A673 (cell line): ENCODE measurements around the gene ATP2B2. TPM values are rescaled to one million over a fixed set of nuclear protein-coding genes. Genes with fewer than 3 reads are reported as not detected.

Source experiments
- BruUV-seq: library from RNA; stranded (reverse); fragments of 400-500 nt; replicated peaks from 2 replicates; lab custom pipeline; 2021; lab: Mats Ljungman, UMichigan
- CTCF ChIA-PET: fragments of 300-600 bp; sonication (Branson Sonifier 250); formaldehyde crosslinking; loops from one replicate; lab custom pipeline; 2022; ENCODE audit warnings: antibody characterized with exemption; lab: Charles Lee
- POLR2A ChIA-PET: fragments of 300-600 bp; sonication (Branson Sonifier 250); formaldehyde crosslinking; loops from one replicate; lab custom pipeline; 2022; ENCODE audit warnings: antibody characterized with exemption; ENCODE audit not compliant: low non-redundant PET; lab: Charles Lee
- DNase-seq: peaks from one replicate; pipeline ENCODE4 v3.0.0-alpha.2; 2015; ENCODE audit warnings: low spot score
- H3K27ac ChIP-seq: fragments of 200-600 bp; sonication (generic); 2 replicates; pipeline ENCODE4 v1.5.1; 2016; ENCODE audit warnings: mixed run types, low read depth, mild to moderate bottlenecking, mixed read lengths, antibody characterized with exemption, low read length; ENCODE audit not compliant: poor library complexity, severe bottlenecking
- H3K27me3 ChIP-seq: fragments of 200-600 bp; sonication (generic); replicated peaks from 2 replicates; pipeline ENCODE4 v1.6.1; 2017; ENCODE audit warnings: mixed run types, low read depth, mild to moderate bottlenecking, mixed read lengths, antibody characterized with exemption, low read length; ENCODE audit not compliant: insufficient read depth, poor library complexity
- H3K36me3 ChIP-seq: fragments of 200-600 bp; sonication (generic); 2 replicates; pipeline ENCODE4 v1.6.1; 2016; ENCODE audit warnings: mixed run types, mild to moderate bottlenecking, mixed read lengths, antibody characterized with exemption, low read length; ENCODE audit not compliant: insufficient read depth, poor library complexity, severe bottlenecking
- H3K4me1 ChIP-seq: fragments of 200-600 bp; sonication (generic); 2 replicates; pipeline ENCODE4 v1.6.1; 2017; ENCODE audit warnings: mixed run types, mild to moderate bottlenecking, mixed read lengths, antibody characterized with exemption, low read length; ENCODE audit not compliant: insufficient read depth, poor library complexity, severe bottlenecking
- H3K4me3 ChIP-seq: fragments of 200-600 bp; sonication (generic); 2 replicates; pipeline ENCODE4 v1.5.1; 2016; ENCODE audit warnings: low read depth, mixed run types, mild to moderate bottlenecking, mixed read lengths, low read length; ENCODE audit not compliant: poor library complexity, severe bottlenecking
- H3K9me3 ChIP-seq: fragments of 200-600 bp; sonication (generic); 2 replicates; pipeline ENCODE4 v1.6.1; 2016; ENCODE audit warnings: mixed run types, low read depth, mild to moderate bottlenecking, mixed read lengths, antibody characterized with exemption, low read length; ENCODE audit not compliant: poor library complexity, severe bottlenecking
- EZH2 ChIP-seq: fragments of 200-600 bp; sonication (generic); IDR thresholded peaks from 2 replicates; pipeline ENCODE4 v1.6.1; 2017; ENCODE audit warnings: borderline replicate concordance, low read depth, mild to moderate bottlenecking, mixed read lengths, antibody characterized with exemption, low read length; ENCODE audit not compliant: poor library complexity, severe bottlenecking
- intact Hi-C: fragments of 100-400 bp; cut with micrococcal nuclease; formaldehyde crosslinking; loops from one replicate; pipeline ENCODE4 v1.10.0; 2022; ENCODE audit not compliant: unreplicated experiment
- total RNA-seq: library from RNA; stranded (reverse); gene quantifications from 2 replicates; pipeline ENCODE4 v1.2.3, GENCODE V29; 2021
- TF ChIP-seq, protein P1 (sequence below): fragments of 300-800, 200-600 bp; sonication (generic); conservative IDR thresholded peaks from 2 replicates; pipeline ENCODE4 v1.5.1; 2017; ENCODE audit warnings: low read depth, mild to moderate bottlenecking, antibody characterized with exemption, low read length, moderate library complexity, mixed read lengths

Gene ATP2B2
- total RNA-seq, 1 experiment from 2014 or later: 0.17 TPM

DNA sequence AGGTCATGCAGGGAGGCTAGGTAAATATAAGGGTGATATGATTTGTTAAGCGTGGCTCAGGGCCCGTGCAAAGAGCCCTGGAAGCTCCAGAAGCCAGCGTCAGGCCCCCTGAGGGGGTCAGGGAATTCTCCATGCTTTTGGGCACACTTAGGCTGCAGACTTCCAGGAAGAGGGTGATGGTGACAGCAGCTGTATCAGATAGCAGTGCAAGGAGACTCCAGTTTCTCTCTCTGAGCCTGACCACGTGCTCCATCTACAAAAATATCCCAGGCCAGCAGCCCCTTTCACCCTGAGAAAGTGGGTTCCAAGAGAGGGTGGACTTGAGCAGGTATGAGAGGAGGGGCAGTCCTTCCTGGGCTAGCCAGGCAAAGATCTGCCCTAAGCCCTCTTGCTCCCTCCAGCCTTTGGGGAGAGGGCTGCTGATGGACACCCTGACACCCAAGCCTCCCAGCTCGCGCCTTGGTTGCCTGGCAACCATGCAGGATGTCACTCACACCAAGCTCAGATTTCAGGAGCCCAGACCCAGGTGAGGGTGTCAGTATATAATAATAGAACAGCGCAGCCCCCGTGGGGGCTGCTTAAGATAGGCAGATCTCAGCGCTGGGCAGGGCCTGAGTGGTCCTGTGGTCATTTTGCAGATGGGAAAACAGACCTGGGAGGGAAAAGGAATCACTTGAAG lies 35.8 kb downstream of the ATP2B2 start:
- TF ChIP-seq EZH2: no peak
- TF ChIP-seq, protein P1, sequence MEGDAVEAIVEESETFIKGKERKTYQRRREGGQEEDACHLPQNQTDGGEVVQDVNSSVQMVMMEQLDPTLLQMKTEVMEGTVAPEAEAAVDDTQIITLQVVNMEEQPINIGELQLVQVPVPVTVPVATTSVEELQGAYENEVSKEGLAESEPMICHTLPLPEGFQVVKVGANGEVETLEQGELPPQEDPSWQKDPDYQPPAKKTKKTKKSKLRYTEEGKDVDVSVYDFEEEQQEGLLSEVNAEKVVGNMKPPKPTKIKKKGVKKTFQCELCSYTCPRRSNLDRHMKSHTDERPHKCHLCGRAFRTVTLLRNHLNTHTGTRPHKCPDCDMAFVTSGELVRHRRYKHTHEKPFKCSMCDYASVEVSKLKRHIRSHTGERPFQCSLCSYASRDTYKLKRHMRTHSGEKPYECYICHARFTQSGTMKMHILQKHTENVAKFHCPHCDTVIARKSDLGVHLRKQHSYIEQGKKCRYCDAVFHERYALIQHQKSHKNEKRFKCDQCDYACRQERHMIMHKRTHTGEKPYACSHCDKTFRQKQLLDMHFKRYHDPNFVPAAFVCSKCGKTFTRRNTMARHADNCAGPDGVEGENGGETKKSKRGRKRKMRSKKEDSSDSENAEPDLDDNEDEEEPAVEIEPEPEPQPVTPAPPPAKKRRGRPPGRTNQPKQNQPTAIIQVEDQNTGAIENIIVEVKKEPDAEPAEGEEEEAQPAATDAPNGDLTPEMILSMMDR: no peak
- H3K4me3 ChIP-seq: no peak overlapping the region
- no peaks in the 10 kb centered on the region for H3K27me3 ChIP-seq
- H3K36me3 ChIP-seq: no peaks in the 10 kb centered on the region
- H3K4me1 ChIP-seq: no peaks in the 10 kb centered on the region
- CTCF ChIA-PET: no interaction called here
- no peak for DNase-seq
- BruUV-seq: no TSS peak
- no peaks in the 10 kb centered on the region for H3K9me3 ChIP-seq
- POLR2A ChIA-PET: no interaction called here
- intact Hi-C loops: no loop called here
- H3K27ac ChIP-seq: no peak overlapping the region

DNA sequence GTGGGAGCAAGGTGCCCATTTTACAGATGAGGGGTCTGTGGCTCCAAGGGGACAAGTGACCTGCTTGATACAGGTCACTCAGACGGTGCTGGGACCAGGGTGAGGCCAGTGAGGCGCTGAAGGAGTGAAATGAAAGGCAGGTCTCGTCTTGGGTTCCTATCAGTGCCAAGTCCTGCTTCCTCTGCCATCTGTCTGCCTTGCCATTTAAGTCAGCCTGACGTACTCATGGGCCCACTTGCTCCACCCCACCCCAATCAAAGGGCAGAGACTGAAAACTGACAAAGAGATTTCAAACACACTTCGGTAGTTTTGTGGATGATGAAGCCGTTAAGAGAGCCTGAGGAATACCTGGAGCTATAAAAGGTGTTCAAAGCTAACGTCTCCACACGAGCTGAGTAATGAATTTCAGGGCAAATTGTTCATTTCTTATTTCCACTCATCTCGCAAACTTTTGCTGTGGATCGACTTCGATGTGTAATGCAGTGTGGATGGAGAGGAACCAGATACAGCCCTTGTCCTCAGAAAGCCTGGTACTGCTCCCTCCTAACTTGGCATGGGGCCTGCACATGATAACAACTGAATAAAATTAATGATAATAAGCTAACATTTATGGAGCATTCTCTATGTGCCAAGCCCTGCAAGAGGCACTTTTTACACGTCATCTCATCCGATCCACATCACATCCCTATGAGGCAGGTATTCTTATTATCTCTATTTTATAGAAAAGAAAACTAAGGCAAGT lies 36.6 kb downstream of the ATP2B2 start:
- no peak overlapping the region for H3K4me3 ChIP-seq
- no peaks in the 10 kb centered on the region for H3K4me1 ChIP-seq
- BruUV-seq: no TSS peak
- intact Hi-C loops: no loop called here
- ChIA-PET CTCF (no interaction called here), POLR2A (no interaction called here)
- no peaks in the 10 kb centered on the region for H3K27me3 ChIP-seq
- no peak for DNase-seq
- no peak overlapping the region for H3K27ac ChIP-seq
- no peaks in the 10 kb centered on the region for H3K36me3 ChIP-seq
- H3K9me3 ChIP-seq: no peaks in the 10 kb centered on the region
- TF ChIP-seq EZH2: no peak
- TF ChIP-seq, protein P1: no peak

DNA sequence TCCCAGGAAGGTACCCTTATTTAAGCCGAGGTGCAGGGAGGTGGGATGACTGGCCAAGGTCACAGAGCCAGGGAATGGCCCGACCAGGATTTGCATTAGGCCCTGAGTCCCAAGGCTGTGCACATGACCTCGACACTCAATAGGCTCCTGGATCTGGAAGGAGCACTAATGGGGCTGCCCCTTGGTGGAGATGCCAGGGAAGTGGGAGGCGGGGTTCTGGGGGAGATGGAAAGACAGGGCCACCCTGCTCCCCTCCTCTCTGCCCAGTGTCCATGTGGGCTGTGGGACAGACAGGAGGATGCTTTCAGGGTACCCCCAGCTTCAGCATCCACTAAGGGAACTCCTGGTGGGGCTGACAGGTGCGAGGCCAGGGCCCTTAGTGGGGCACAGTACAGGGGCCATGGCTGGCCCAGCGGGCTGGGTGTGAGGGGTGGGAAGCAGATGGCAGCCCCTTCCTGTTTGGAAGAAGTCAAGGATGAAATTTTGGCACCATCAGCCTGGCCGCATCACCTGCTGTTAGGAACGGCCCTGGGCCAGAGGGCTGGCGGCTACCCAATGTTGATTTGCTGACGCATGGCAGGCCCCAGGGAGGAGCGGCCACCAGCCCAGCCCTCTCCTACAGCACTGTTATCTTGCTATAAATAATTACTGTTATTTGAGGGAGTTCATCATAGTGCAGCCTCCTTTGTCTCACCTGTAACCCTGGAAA lies 37.3 kb downstream of the ATP2B2 start:
- Histone ChIP-seq H3K27me3 (no peaks in the 10 kb centered on the region), H3K27ac (no peak overlapping the region), H3K9me3 (no peaks in the 10 kb centered on the region), H3K36me3 (no peaks in the 10 kb centered on the region), H3K4me3 (no peak overlapping the region), H3K4me1 (no peaks in the 10 kb centered on the region)
- BruUV-seq: no TSS peak
- intact Hi-C loops: no loop called here
- no peak for DNase-seq
- CTCF ChIA-PET: no interaction called here
- POLR2A ChIA-PET: no interaction called here
- no peak for TF ChIP-seq EZH2
